HEK293T (cell line): ENCODE measurements around the gene ELOVL2.

ENCODE experiments used
- NFRKB ChIP-seq: fragments of 450-650 bp; IDR thresholded peaks from 2 replicates; pipeline ENCODE4 v1.6.1; 2016; ENCODE audit warnings: mild to moderate bottlenecking, moderate library complexity
- TARDBP ChIP-seq: fragments of 450-650 bp; IDR thresholded peaks from 2 replicates; pipeline ENCODE4 v1.6.1; 2016

GRCh38 chr6:11083491-11083890, 39.4 kb upstream of the ELOVL2 start:
- TF ChIP-seq TARDBP: no peak
- TF ChIP-seq NFRKB: no peak
